ENCODE results near the gene FAM120B.

- TF ChIP-seq CTCF (conservative IDR thresholded peaks at IDR 0.05 in 1 of 2, IDR thresholded peaks at IDR 0.05 in 1 of 2; ENCODE audit: low read depth in 1 of 2, low read length in 2 of 2) (no peak), EZH2 (IDR thresholded peaks at IDR 0.05; ENCODE audit: low read length, missing control alignments) (no peak)
Observed at GRCh38 chr6:170448751-170449630, 142.4 kb downstream of the FAM120B start.
